Measurements from ENCODE around the gene CAMK2G.
"Not testable (repeated sequence)": the region's sequence is repeated elsewhere in the genome, so short reads cannot be mapped to it uniquely, and the experiment has no call there.

The CAMK2G gene

GRCh38 chr10:73901261-73901660, 26.9 kb upstream of the CAMK2G start:
- DNase-seq, result no peak

GRCh38 chr10:73900064-73900463, 25.7 kb upstream of the CAMK2G start:
- no peak for DNase-seq

GRCh38 chr10:73899423-73899822, 25.1 kb upstream of the CAMK2G start:
- no peak for DNase-seq

- no peak for DNase-seq
These were observed 24.5 kb upstream of the CAMK2G start for GRCh38 chr10:73898730-73899410.

- no peak for DNase-seq
These were observed 23.3 kb upstream of the CAMK2G start for GRCh38 chr10:73897693-73898092.

- DNase-seq, result not testable (repeated sequence)
These were observed 21.0 kb upstream of the CAMK2G start for GRCh38 chr10:73895381-73895780.

- DNase-seq, result no peak
These were observed 20.1 kb upstream of the CAMK2G start for GRCh38 chr10:73894245-73894971.

- DNase-seq, result no peak
These were observed 19.1 kb upstream of the CAMK2G start for GRCh38 chr10:73893426-73893825.

- DNase-seq, result no peak
These were observed 18.1 kb upstream of the CAMK2G start for GRCh38 chr10:73892310-73893030.

- no peak for DNase-seq
These were observed 17.2 kb upstream of the CAMK2G start for GRCh38 chr10:73891540-73891939.

GRCh38 chr10:73890830-73891229, 16.5 kb upstream of the CAMK2G start:
- DNase-seq, result not testable (repeated sequence)

GRCh38 chr10:73890261-73890660, 15.9 kb upstream of the CAMK2G start:
- DNase-seq, result no peak

- DNase-seq, result not testable (repeated sequence)
These were observed 15.1 kb upstream of the CAMK2G start for GRCh38 chr10:73889416-73889815.

- peak; percentile 39 to 80 for DNase-seq
These were observed 14.7 kb upstream of the CAMK2G start for GRCh38 chr10:73889014-73889413.

GRCh38 chr10:73888514-73888913, 14.2 kb upstream of the CAMK2G start:
- DNase-seq, result no peak

GRCh38 chr10:73887294-73888039, 13.1 kb upstream of the CAMK2G start:
- no peak for DNase-seq

GRCh38 chr10:73886661-73887293, 12.4 kb upstream of the CAMK2G start:
- DNase-seq, result no peak

- DNase-seq, result peak; percentile 30 to 64
These were observed 11.8 kb upstream of the CAMK2G start for GRCh38 chr10:73886085-73886529.

GRCh38 chr10:73884017-73884416, 9.7 kb upstream of the CAMK2G start:
- DNase-seq, result no peak

- no peak for DNase-seq
These were observed 7.0 kb upstream of the CAMK2G start for GRCh38 chr10:73881221-73881919.

- DNase-seq, result peak; percentile 75 to 93
These were observed 5.2 kb upstream of the CAMK2G start for GRCh38 chr10:73879296-73880173.
